Astrocyte of the spinal cord (primary cell): ENCODE data around the gene NLRP8.
"Not testable (repeated sequence)": the region's sequence is repeated elsewhere in the genome, so short reads cannot be mapped to it uniquely, and the experiment has no call there.

ENCODE experiments used
- DNase-seq: peaks from one replicate; pipeline ENCODE4 v3.0.0; 2011; ENCODE audit warnings: low read depth, low spot score
- H3K4me3 ChIP-seq: 2 replicates; pipeline ENCODE4 v1.5.1; 2011; ENCODE audit warnings: low read depth, mild to moderate bottlenecking, low read length, moderate library complexity
- in situ Hi-C: cut with HindIII; loops from 2 replicates; pipeline ENCODE4 v1.10.0; 2017; ENCODE audit warnings: low sequenced_read_pairs
- TF ChIP-seq, protein P1 (sequence below): IDR thresholded peaks from 2 replicates; pipeline ENCODE4 v1.5.1; 2012; ENCODE audit warnings: low read depth, mild to moderate bottlenecking, low read length, inconsistent platforms

The NLRP8 gene

DNA sequence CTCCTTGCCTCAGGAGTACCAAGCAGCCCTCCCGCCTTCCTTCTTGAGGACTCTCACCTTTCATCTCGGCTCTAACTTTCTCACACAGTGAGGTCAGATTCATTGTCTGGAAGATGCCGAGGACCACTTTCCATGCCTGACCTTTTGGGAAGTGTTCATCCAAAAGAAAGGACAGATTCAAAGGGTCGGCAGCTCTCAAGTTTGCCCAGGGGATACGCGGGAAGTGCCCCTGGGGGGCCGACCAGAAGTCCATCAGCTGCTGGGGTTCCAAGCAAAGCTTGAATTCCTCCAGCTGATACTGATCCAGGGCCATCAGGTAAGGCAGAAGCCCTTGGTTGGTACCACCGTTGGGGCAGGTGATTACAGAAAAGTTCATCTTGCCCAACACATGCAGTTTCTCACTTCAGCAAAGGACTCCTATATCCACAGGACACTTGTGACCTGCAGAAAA, 15.7 kb upstream of the NLRP8 start, which contains the start of gene NLRP13:
Gene NLRP13 (minus strand): TSS at position 401 of the 451 bp plus-strand sequence. CDS start 25 bp downstream, at position 376.
- in situ Hi-C loops, result no loop called here
- TF ChIP-seq, protein P1, sequence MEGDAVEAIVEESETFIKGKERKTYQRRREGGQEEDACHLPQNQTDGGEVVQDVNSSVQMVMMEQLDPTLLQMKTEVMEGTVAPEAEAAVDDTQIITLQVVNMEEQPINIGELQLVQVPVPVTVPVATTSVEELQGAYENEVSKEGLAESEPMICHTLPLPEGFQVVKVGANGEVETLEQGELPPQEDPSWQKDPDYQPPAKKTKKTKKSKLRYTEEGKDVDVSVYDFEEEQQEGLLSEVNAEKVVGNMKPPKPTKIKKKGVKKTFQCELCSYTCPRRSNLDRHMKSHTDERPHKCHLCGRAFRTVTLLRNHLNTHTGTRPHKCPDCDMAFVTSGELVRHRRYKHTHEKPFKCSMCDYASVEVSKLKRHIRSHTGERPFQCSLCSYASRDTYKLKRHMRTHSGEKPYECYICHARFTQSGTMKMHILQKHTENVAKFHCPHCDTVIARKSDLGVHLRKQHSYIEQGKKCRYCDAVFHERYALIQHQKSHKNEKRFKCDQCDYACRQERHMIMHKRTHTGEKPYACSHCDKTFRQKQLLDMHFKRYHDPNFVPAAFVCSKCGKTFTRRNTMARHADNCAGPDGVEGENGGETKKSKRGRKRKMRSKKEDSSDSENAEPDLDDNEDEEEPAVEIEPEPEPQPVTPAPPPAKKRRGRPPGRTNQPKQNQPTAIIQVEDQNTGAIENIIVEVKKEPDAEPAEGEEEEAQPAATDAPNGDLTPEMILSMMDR, result no peak
- H3K4me3 ChIP-seq, result no peak within 1 kb of the TSS
- DNase-seq, result no peak

DNA sequence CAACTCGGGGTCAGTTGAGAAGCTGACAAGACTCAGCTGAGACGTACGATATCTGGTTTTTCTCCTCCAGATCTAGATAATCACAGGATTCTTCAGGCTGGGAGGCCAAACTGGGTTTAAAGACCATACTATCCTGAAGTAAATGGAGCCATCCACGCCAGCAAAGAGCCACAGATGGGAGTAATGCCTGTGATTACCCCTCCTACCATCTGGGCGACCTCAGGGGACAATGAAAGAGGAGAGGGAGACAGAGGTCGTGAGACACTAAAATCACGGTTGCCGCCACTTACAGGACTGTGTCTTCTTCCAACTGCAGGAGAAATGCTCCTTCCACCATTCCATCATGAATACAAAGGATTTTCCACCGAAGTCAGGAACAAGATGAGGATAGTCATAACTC, 12.4 kb upstream of the NLRP8 start:
- in situ Hi-C loops, result no loop called here
- no peak overlapping the region for H3K4me3 ChIP-seq
- TF ChIP-seq, protein P1, result no peak
- DNase-seq, result no peak

DNA sequence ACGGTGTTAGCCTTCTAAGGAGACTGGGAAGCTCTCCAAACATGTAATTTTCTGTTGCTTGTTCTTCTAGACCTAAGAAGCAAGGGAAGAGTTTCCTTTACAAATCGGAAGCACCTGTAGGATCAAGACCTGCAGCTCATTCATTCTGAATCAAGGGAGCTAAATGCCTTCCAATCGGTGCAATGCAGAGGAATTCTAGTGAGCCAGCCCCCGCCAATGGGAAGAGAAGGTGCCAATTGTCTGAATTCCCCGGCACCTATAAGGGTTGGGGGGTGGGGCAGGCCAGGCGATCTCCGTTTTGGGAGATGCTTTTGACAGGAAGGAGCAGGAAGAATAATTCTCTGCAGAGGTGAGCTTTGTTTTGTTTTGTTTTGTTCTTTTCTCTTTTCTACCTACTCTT, 8.4 kb upstream of the NLRP8 start:
- in situ Hi-C loops, result no loop called here
- TF ChIP-seq, protein P1, result no peak
- no peak overlapping the region for H3K4me3 ChIP-seq
- no peak for DNase-seq

DNA sequence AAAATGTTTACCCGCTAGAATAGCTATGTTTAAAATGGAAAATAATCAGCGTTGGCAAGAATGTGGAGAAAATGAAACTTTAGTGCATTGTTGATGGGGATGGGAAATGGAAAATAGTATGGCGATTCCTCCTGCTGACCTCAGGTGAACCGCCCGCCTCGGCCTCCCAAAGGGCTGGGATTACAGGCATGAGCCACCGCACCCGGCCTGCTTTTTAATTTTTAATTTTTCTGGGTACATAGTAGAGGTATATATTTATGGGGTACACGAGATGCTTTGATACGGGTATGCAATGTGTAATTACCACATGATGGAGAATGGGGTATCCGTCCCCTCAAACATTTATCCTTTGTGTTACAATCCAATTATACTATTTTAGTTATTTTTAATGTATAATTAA, 7.3 kb upstream of the NLRP8 start:
- TF ChIP-seq, protein P1, result no peak
- in situ Hi-C loops, result no loop called here
- no peak for DNase-seq
- H3K4me3 ChIP-seq, result no peak overlapping the region

DNA sequence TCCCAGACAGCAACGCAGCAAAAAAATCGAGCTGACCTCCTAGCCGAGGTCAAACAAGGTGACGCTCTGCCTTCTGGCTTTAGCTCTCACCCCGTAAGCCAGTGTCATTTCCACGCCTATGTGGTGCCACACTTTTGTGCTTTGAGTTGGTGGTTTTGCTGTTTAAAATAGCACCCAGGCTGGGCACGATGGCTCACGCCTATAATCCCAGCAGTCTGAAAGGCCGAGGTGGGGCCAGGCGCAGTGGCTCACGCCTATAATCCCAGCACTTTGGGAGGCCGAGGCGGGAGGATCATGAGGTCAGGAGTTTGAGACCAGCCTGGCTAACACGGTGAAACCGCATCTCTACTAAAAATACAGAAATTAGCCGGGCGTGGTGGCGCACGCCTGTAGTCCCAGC, 2.9 kb downstream of the NLRP8 start:
- H3K4me3 ChIP-seq, DNase-seq, in situ Hi-C loops: not testable (repeated sequence)

DNA sequence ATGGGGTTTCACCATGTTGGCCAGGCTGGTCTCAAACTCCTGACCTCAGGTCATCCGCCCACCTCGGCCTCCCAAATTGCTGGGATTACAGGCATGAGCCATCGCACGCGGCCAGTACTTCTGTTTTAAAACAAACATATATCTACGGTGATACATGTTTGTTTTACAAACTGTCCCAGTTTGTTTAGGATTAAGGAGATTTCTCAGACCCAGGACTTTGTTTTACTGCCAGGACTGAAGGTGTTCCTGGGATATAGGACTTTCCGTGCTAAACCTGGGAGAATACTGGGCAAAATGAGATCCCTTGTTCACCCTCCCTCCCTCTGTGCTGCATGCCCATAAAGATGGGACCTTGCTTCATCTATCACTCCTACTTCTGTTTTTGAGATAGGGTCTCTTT, 8.8 kb downstream of the NLRP8 start:
- no peak for DNase-seq
- TF ChIP-seq, protein P1, result no peak
- in situ Hi-C loops, result no loop called here
- H3K4me3 ChIP-seq, result no peak overlapping the region

DNA sequence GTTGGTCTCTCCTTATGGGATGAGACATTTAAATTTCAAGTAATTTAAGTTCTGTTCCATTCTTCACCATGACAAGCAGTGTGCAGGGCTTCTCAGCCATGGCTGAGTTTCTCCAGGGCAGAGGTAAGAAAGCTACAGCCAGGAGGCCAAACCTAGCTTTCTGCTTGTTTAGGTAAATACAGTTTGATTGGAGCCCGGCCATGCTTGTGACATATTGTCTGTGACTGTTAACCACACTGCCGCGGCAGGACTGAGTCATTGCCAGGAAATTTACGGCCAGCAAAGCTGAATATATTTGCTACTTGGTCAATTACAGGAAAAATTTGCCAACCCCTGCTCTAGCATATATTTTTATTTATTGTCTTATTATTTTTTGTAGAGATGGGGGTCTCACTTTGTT, 10.7 kb downstream of the NLRP8 start:
- no peak overlapping the region for H3K4me3 ChIP-seq
- TF ChIP-seq, protein P1, result no peak
- in situ Hi-C loops, result no loop called here
- no peak for DNase-seq
